AG04450 (cell line): ENCODE data around the gene ZDHHC1. TPM values are rescaled to one million over a fixed set of nuclear protein-coding genes. Genes with fewer than 3 reads are reported as not detected.

ENCODE experiments used
- CTCF ChIA-PET: fragments of 300-600, 350-600 bp; formaldehyde crosslinking; extraction: SDS; loops from one replicate; lab custom pipeline; 2022; ENCODE audit warnings: antibody characterized with exemption, inconsistent platforms; lab: Charles Lee
- POLR2A ChIA-PET: fragments of 350-600 bp; formaldehyde crosslinking; extraction: SDS; loops from one replicate; lab custom pipeline; 2021; ENCODE audit warnings: antibody characterized with exemption, inconsistent platforms; lab: Yijun Ruan, JAX
- DNase-seq: peaks from one replicate; pipeline ENCODE4 v3.0.0-alpha.2; 2011; ENCODE audit warnings: low read depth, low spot score
- H3K27ac ChIP-seq: one replicate; pipeline ENCODE4 v1.5.1; 2012; ENCODE audit warnings: low read depth, low read length, control low read depth
- H3K27me3 ChIP-seq: one replicate; pipeline ENCODE4 v1.6.0; 2012; ENCODE audit warnings: low read length; ENCODE audit not compliant: control insufficient read depth, insufficient read depth
- H3K4me3 ChIP-seq: 2 replicates; pipeline ENCODE4 v1.5.1; 2011; ENCODE audit warnings: mild to moderate bottlenecking, low read depth, low read length, control low read depth
- H3K9me3 ChIP-seq: 2 replicates; pipeline ENCODE4 v1.5.1; 2012; ENCODE audit warnings: low read length; ENCODE audit not compliant: control insufficient read depth, insufficient read depth
- CTCF ChIP-seq: IDR thresholded peaks from 2 replicates; pipeline ENCODE4 v1.5.1; 2011; ENCODE audit warnings: low read depth, low read length, control low read depth, inconsistent platforms
- polyA plus RNA-seq: library from polyadenylated mRNA; depleted of rRNA; stranded (reverse); fragments of >200 nt; gene quantifications from 2 replicates; pipeline ENCODE4 v1.2.3, GENCODE V29; 2011

Gene ZDHHC1
- polyA plus RNA-seq, 1 experiment = 1.9 TPM

GRCh38 chr16:67443265-67443664 lies 27.0 kb upstream of the ZDHHC1 start:
- Histone ChIP-seq H3K4me3 (no peak overlapping the region), H3K27me3 (no peaks in the 10 kb centered on the region), H3K27ac (peak overlapping the region; percentile 31), H3K9me3 (no peaks in the 10 kb centered on the region; the same call in 1 of the 2 replicates)
- no peak for DNase-seq
- ChIA-PET POLR2A (no interaction called here), CTCF (interaction anchor here (1.0 to 5.1 kb wide), 3 partner anchors 16 to 71 kb away, joined by 3 to 29 read pairs (median 5); partner anchors contain the start of gene ATP6V0D1)
- TF ChIP-seq CTCF = no peak

- DNase-seq = no peak
- CTCF ChIA-PET = interaction anchor here (1.0 to 5.1 kb wide), 4 partner anchors 15 to 71 kb away, joined by 3 to 29 read pairs (median 4); partner anchors contain the start of gene ATP6V0D1
- H3K9me3 ChIP-seq = no peaks in the 10 kb centered on the region; the same call in 1 of the 2 replicates
- POLR2A ChIA-PET = no interaction called here
- no peak overlapping the region for H3K4me3 ChIP-seq
- H3K27me3 ChIP-seq = no peaks in the 10 kb centered on the region
- no peak overlapping the region for H3K27ac ChIP-seq
- TF ChIP-seq CTCF = no peak
These were observed 26.4 kb upstream of the ZDHHC1 start for GRCh38 chr16:67442581-67443255.

GRCh38 chr16:67441907-67442306 lies 25.6 kb upstream of the ZDHHC1 start:
- CTCF ChIA-PET = interaction anchor here (0.5 to 5.1 kb wide), 4 partner anchors 14 to 182 kb away, joined by 3 to 29 read pairs (median 4); no protein-coding TSS in a partner anchor
- Histone ChIP-seq H3K9me3 (no peaks in the 10 kb centered on the region; the same call in 1 of the 2 replicates), H3K27ac (peak overlapping the region; percentile 31)

GRCh38 chr16:67441271-67441753 lies 25.0 kb upstream of the ZDHHC1 start:
- no peak overlapping the region for H3K4me3 ChIP-seq
- no peaks in the 10 kb centered on the region; the same call in 1 of the 2 replicates for H3K9me3 ChIP-seq
- no peaks in the 10 kb centered on the region for H3K27me3 ChIP-seq
- no peak for DNase-seq
- POLR2A ChIA-PET = interaction anchor here (0.6 to 1.1 kb wide), 4 partner anchors 8 to 1175 kb away, joined by 4 to 7 read pairs (median 4); no protein-coding TSS in a partner anchor
- no peak for TF ChIP-seq CTCF
- no peak overlapping the region for H3K27ac ChIP-seq
- CTCF ChIA-PET = interaction anchor here (0.5 to 5.1 kb wide), 3 partner anchors 14 to 181 kb away, joined by 3 to 29 read pairs (median 4); no protein-coding TSS in a partner anchor

More at GRCh38 chr16:67441907-67442306, 25.6 kb upstream of the ZDHHC1 start:
- Histone ChIP-seq H3K27me3 (no peaks in the 10 kb centered on the region), H3K4me3 (no peak overlapping the region)
- POLR2A ChIA-PET = interaction anchor here (0.6 to 1.1 kb wide), 2 partner anchors 9 to 29 kb away, joined by 4 read pairs; no protein-coding TSS in a partner anchor
- TF ChIP-seq CTCF = no peak
- DNase-seq = no peak
